Activated CD4-positive, alpha-beta T cell treated with anti-CD3 and anti-CD28 coated beads, Interleukin-2, amount 50 U/mL, for 4 hours (primary cell): ENCODE data around the gene KRT82.
"Not testable (repeated sequence)": the region's sequence is repeated elsewhere in the genome, so short reads cannot be mapped to it uniquely, and the experiment has no call there.

Source experiments
- DNase-seq, 2 experiments: peaks; one replicate each; pipeline ENCODE4 v3.0.0-alpha.2; 2020

KRT82 gene

GRCh38 chr12:52434760-52435530, 28.8 kb upstream of the KRT82 start:
- DNase-seq = no peak

- DNase-seq = no peak
Observed at GRCh38 chr12:52434081-52434733, 28.1 kb upstream of the KRT82 start, which contains the start of gene KRT75. Gene KRT75 (minus strand): TSS chr12:52434371. CDS start chr12:52434304, 67 bp downstream.

- DNase-seq = no peak
Observed at GRCh38 chr12:52433501-52434080, 27.5 kb upstream of the KRT82 start.

GRCh38 chr12:52432559-52433207, 26.5 kb upstream of the KRT82 start:
- DNase-seq = no peak

- no peak for DNase-seq
Observed at GRCh38 chr12:52428121-52428520, 22.0 kb upstream of the KRT82 start.

GRCh38 chr12:52427083-52427482, 20.9 kb upstream of the KRT82 start:
- DNase-seq = no peak

- DNase-seq = no peak
Observed at GRCh38 chr12:52426034-52426433, 19.9 kb upstream of the KRT82 start.

GRCh38 chr12:52425466-52425865, 19.3 kb upstream of the KRT82 start:
- DNase-seq = no peak

GRCh38 chr12:52423661-52424500, 17.7 kb upstream of the KRT82 start:
- no peak for DNase-seq

GRCh38 chr12:52423035-52423434, 16.9 kb upstream of the KRT82 start:
- DNase-seq = no peak

GRCh38 chr12:52419656-52420055, 13.5 kb upstream of the KRT82 start:
- no peak for DNase-seq

- no peak for DNase-seq
Observed at GRCh38 chr12:52418576-52419110, 12.5 kb upstream of the KRT82 start.

- DNase-seq = no peak
Observed at GRCh38 chr12:52417740-52418139, 11.6 kb upstream of the KRT82 start.

- DNase-seq = no peak
Observed at GRCh38 chr12:52416795-52417194, 10.7 kb upstream of the KRT82 start.

- no peak for DNase-seq
Observed at GRCh38 chr12:52415870-52416750, 10.0 kb upstream of the KRT82 start.

GRCh38 chr12:52414936-52415335, 8.8 kb upstream of the KRT82 start:
- DNase-seq = no peak

GRCh38 chr12:52413782-52414345, 7.7 kb upstream of the KRT82 start:
- no peak for DNase-seq

GRCh38 chr12:52413202-52413601, 7.1 kb upstream of the KRT82 start:
- no peak for DNase-seq

GRCh38 chr12:52411815-52412214, 5.7 kb upstream of the KRT82 start:
- no peak for DNase-seq

- not testable (repeated sequence) for DNase-seq
Observed at GRCh38 chr12:52410589-52411248, 4.6 kb upstream of the KRT82 start.
